Measurements from ENCODE around the gene LGI4.

DNA sequence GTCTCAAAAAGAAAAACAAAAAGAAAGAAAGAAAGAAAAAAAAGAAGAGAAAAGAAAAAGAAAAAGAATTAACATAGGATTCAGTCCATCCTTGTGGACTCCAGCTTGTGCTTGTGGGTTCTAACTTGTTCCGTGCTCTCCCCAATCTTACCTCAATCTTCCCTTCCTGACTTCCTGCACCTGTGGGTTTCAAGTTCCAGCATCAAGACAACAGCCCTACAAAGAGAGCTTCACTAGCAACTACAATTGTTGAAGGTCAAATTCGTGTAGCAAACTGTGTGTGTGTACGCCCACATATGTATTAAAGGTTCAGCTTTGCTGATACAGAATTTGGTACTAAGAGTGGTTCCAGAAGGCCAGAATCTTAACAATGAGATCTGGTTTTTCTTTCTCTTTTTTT lies 45.0 kb upstream of the LGI4 start:
- TF ChIP-seq, protein P1, sequence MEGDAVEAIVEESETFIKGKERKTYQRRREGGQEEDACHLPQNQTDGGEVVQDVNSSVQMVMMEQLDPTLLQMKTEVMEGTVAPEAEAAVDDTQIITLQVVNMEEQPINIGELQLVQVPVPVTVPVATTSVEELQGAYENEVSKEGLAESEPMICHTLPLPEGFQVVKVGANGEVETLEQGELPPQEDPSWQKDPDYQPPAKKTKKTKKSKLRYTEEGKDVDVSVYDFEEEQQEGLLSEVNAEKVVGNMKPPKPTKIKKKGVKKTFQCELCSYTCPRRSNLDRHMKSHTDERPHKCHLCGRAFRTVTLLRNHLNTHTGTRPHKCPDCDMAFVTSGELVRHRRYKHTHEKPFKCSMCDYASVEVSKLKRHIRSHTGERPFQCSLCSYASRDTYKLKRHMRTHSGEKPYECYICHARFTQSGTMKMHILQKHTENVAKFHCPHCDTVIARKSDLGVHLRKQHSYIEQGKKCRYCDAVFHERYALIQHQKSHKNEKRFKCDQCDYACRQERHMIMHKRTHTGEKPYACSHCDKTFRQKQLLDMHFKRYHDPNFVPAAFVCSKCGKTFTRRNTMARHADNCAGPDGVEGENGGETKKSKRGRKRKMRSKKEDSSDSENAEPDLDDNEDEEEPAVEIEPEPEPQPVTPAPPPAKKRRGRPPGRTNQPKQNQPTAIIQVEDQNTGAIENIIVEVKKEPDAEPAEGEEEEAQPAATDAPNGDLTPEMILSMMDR (IDR thresholded peaks at IDR 0.05) = no peak
- no peak for TF ChIP-seq POLR2A (IDR thresholded peaks at IDR 0.05)
